DOHH2 (cell line): ENCODE results near the gene KLRK1.

Experiments
- H3F3A ChIP-seq: fragments of 200-600 bp; sonication (generic), shearing (Covaris generic); 2 replicates; pipeline ENCODE4 v1.6.0; 2016; ENCODE audit warnings: antibody characterized with exemption, mild to moderate bottlenecking; ENCODE audit not compliant: control insufficient read depth, insufficient read depth
- H3K27ac ChIP-seq: fragments of 200-600 bp; sonication (generic); 2 replicates; pipeline ENCODE4 v1.5.1; 2014; ENCODE audit warnings: low read depth, mild to moderate bottlenecking, low read length, moderate library complexity
- H3K27me3 ChIP-seq: fragments of 200-600 bp; sonication (generic); 2 replicates; pipeline ENCODE4 v1.6.1; 2014; ENCODE audit warnings: mild to moderate bottlenecking, low read length, mixed read lengths; ENCODE audit not compliant: control insufficient read depth
- H3K36me3 ChIP-seq: fragments of 200-600 bp; sonication (generic); 2 replicates; pipeline ENCODE4 v1.6.1; 2014; ENCODE audit warnings: mild to moderate bottlenecking, low read length, moderate library complexity, mixed read lengths; ENCODE audit not compliant: control insufficient read depth
- H3K4me1 ChIP-seq: fragments of 200-600 bp; sonication (generic); 2 replicates; pipeline ENCODE4 v1.6.1; 2014; ENCODE audit warnings: mild to moderate bottlenecking, low read length, mixed read lengths; ENCODE audit not compliant: control insufficient read depth
- H3K4me2 ChIP-seq: fragments of 200-600 bp; sonication (generic); 2 replicates; pipeline ENCODE4 v1.6.0; 2014; ENCODE audit warnings: mild to moderate bottlenecking, low read length, moderate library complexity
- H3K4me3 ChIP-seq: fragments of 200-600 bp; sonication (generic); 2 replicates; pipeline ENCODE4 v1.5.1; 2014; ENCODE audit warnings: mild to moderate bottlenecking, low read length, mixed read lengths
- H3K79me2 ChIP-seq: fragments of 200-600 bp; sonication (generic); 2 replicates; pipeline ENCODE4 v1.6.1; 2014; ENCODE audit warnings: mild to moderate bottlenecking, low read length, mixed read lengths; ENCODE audit not compliant: control insufficient read depth
- H3K9me2 ChIP-seq: fragments of 200-600 bp; sonication (generic); replicated peaks from 2 replicates; pipeline ENCODE4 v1.6.1; 2014; ENCODE audit warnings: mild to moderate bottlenecking, low read length, mixed read lengths; ENCODE audit not compliant: control insufficient read depth
- H3K9me3 ChIP-seq: fragments of 200-600 bp; sonication (generic); 2 replicates; pipeline ENCODE4 v1.6.1; 2014; ENCODE audit warnings: antibody characterized with exemption, low read length, mixed read lengths; ENCODE audit not compliant: control insufficient read depth, insufficient read depth
- H4K20me1 ChIP-seq: fragments of 200-600 bp; sonication (generic); 2 replicates; pipeline ENCODE4 v1.6.0; 2014; ENCODE audit warnings: low read depth, mild to moderate bottlenecking, antibody characterized with exemption, low read length, moderate library complexity; ENCODE audit not compliant: control insufficient read depth, insufficient read depth
- EZH2phosphoT487 ChIP-seq: fragments of 200-600 bp; sonication (generic); IDR thresholded peaks from 2 replicates; pipeline ENCODE4 v1.6.1; 2017; ENCODE audit warnings: borderline replicate concordance, mild to moderate bottlenecking, antibody characterized with exemption, low read length, moderate library complexity, mixed read lengths
- TF ChIP-seq, protein P1 (sequence below): fragments of 200-600 bp; sonication (generic); IDR thresholded peaks from one replicate; pipeline ENCODE4 v1.5.1; 2014; ENCODE audit warnings: antibody characterized with exemption, mild to moderate bottlenecking, low read depth, low read length; ENCODE audit not compliant: poor library complexity, severe bottlenecking

KLRK1 gene

DNA sequence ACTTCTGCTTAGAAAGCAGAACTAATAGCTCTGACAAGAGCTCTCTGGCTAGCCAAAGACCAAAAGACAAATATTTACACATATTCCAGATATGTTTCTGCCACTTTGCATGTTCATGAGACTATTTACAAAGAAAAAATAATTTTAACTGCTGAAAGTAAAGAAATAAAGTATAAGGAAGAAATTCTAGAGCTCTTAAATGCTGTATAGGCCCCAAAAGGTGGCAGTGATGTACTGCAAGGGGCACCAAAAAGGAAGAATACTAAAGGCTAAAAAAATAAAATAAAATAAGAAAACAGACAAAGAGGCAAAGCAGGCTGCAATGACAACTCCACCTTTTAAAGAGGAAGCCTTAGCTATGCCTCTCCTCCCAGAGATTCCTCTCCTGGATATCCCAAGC lies 23.0 kb downstream of the KLRK1 start:
- no peak overlapping the region for H3K4me2 ChIP-seq
- TF ChIP-seq, protein P1, sequence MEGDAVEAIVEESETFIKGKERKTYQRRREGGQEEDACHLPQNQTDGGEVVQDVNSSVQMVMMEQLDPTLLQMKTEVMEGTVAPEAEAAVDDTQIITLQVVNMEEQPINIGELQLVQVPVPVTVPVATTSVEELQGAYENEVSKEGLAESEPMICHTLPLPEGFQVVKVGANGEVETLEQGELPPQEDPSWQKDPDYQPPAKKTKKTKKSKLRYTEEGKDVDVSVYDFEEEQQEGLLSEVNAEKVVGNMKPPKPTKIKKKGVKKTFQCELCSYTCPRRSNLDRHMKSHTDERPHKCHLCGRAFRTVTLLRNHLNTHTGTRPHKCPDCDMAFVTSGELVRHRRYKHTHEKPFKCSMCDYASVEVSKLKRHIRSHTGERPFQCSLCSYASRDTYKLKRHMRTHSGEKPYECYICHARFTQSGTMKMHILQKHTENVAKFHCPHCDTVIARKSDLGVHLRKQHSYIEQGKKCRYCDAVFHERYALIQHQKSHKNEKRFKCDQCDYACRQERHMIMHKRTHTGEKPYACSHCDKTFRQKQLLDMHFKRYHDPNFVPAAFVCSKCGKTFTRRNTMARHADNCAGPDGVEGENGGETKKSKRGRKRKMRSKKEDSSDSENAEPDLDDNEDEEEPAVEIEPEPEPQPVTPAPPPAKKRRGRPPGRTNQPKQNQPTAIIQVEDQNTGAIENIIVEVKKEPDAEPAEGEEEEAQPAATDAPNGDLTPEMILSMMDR: no peak
- TF ChIP-seq EZH2phosphoT487: no peak

DNA sequence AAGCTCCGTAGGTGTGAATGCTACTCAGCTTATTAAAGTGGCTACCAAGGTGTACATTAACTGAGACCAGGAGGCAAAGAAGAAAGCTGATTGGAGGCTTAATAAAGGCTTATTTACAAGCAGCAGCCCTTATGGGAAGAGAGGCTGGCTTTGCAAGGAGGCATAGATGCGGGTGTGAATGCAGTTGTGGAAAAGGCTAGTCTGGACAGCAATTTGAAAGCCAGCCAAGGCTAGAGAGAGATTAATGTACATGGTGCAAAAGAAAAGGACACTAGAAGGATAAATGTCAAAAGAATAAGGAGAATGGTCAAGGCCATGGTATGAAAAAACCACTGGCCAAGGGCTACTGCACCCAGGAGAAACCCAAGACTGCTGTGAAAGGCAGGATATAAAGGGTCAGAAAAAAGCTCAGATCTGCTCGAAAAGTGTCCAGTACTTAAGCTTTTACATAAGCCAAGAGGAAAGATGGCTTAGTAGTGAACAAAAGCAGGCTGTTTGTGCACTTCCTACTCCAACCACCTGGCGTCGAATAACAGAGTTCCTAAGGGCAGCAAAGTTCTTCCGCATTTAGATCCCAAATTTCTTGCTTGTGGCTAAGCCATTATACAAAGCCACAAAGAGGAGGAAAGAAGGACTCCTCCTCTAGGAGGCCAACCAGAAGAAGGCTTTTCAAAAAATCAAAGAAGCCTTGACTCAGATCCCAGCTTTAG lies 24.0 kb downstream of the KLRK1 start:
- H3K4me2 ChIP-seq: peak overlapping the region; percentile 100
- H3K4me1 ChIP-seq: peaks cover 18% of the 10 kb centered on the region
- TF ChIP-seq, protein P1: no peak
- no peak for TF ChIP-seq EZH2phosphoT487

More for the DNA sequence above, 23.0 kb downstream of the KLRK1 start:
- no peak overlapping the region for H3K27ac ChIP-seq
- H3F3A ChIP-seq: no peaks in the 10 kb centered on the region
- no peaks in the 10 kb centered on the region for H3K27me3 ChIP-seq
- H4K20me1 ChIP-seq: no peaks in the 10 kb centered on the region
- H3K79me2 ChIP-seq: no peaks in the 10 kb centered on the region
- H3K9me3 ChIP-seq: peaks cover 10% of the 10 kb centered on the region; the same call in 1 of the 2 replicates
- no peaks in the 10 kb centered on the region for H3K36me3 ChIP-seq
- H3K9me2 ChIP-seq: no peaks in the 10 kb centered on the region
- peaks cover 18% of the 10 kb centered on the region for H3K4me1 ChIP-seq
- no peak overlapping the region for H3K4me3 ChIP-seq

DNA sequence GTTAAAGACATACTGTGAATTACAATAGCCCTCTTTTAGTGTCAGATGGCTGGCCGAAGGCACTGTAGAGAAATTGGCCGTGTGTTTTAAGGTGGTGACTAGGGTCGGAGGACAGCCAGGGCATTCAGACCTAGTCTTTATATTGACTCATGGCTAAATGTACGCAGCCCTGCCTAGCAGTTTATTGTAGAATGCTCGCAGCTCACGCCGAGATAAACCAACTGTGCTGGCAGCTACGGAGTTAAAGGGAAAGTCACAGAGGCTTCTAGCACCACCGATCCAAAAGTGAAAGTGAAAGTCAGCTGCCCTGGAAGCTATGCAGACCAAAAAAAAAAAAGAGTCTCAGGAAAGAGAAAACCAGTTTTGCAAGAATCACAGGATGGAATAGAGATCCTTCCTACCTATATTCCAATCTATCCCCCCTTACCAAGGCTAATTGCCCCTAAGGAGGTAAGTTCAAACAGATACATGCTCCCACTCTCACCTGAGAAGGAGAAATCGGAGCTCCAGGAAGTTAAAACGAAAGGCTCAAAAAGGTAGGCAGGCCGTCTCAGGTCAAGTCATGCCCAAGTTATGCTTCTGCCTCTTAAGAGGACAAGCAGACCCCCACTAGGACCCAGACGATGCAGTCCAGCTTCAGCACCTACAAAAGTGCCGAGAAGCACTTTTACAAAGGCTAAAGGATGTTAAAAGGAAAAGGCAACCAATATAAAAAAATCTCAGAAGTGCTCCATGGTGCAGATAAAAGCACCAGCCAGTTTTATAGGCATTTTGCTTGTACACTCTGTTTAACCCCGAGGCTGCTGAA lies 24.8 kb downstream of the KLRK1 start:
- H3F3A ChIP-seq: no peaks in the 10 kb centered on the region
- H3K27ac ChIP-seq: no peak overlapping the region
- peak overlapping the region; percentile 90 for H3K4me3 ChIP-seq
- TF ChIP-seq, protein P1: no peak
- TF ChIP-seq EZH2phosphoT487: no peak
- no peaks in the 10 kb centered on the region for H3K36me3 ChIP-seq
- peaks cover 10% of the 10 kb centered on the region; the same call in 1 of the 2 replicates for H3K9me3 ChIP-seq
- H3K9me2 ChIP-seq: no peaks in the 10 kb centered on the region
- H3K27me3 ChIP-seq: no peaks in the 10 kb centered on the region
- H3K4me2 ChIP-seq: peak overlapping the region; percentile 100
- H4K20me1 ChIP-seq: no peaks in the 10 kb centered on the region
- peaks cover 18% of the 10 kb centered on the region for H3K4me1 ChIP-seq
- H3K79me2 ChIP-seq: no peaks in the 10 kb centered on the region

More for the DNA sequence above, 24.0 kb downstream of the KLRK1 start:
- Histone ChIP-seq H3K4me3 (peak overlapping the region; percentile 90), H3K27me3 (no peaks in the 10 kb centered on the region), H3K9me2 (no peaks in the 10 kb centered on the region), H3F3A (no peaks in the 10 kb centered on the region), H3K27ac (no peak overlapping the region), H3K9me3 (peaks cover 10% of the 10 kb centered on the region; the same call in 1 of the 2 replicates), H3K79me2 (no peaks in the 10 kb centered on the region), H3K36me3 (no peaks in the 10 kb centered on the region), H4K20me1 (no peaks in the 10 kb centered on the region)
